K562 (cell line): ENCODE measurements around the gene ACYP2. TPM values are rescaled to one million over a fixed set of nuclear protein-coding genes. Genes with fewer than 3 reads are reported as not detected.

Experiments
- BRD4 ChIP-seq: fragments of 200-600 bp; sonication (generic); IDR thresholded peaks from 2 replicates; pipeline ENCODE4 v1.6.1; 2017; ENCODE audit warnings: inconsistent platforms
- CREB1 ChIP-seq, 2 experiments: sonication (generic) in 1 of 2; formaldehyde crosslinking in 1 of 2; IDR thresholded peaks; 2 replicates each; pipeline versions ENCODE4 v1.6.1 to v1.8.0; 2012 to 2022; ENCODE audit warnings: inconsistent platforms in 1 of 2, mild to moderate bottlenecking in 1 of 2, missing genetic modification reagents in 1 of 2, moderate library complexity in 1 of 2
- ETV1 ChIP-seq: fragments of 450-650 bp; conservative IDR thresholded peaks from 2 replicates; pipeline ENCODE4 v1.6.1; 2016; ENCODE audit warnings: missing genetic modification characterization, control low read depth, low read depth, missing compliant biosample characterization
- FOXJ3 ChIP-seq: sonication (generic); formaldehyde crosslinking; IDR thresholded peaks from 2 replicates; pipeline ENCODE4 v1.4.0; 2020; ENCODE audit warnings: mild to moderate bottlenecking, missing genetic modification reagents
- HEY1 ChIP-seq: fragments of 250-450 bp; sonication (Bioruptor Pico); IDR thresholded peaks from 2 replicates; pipeline ENCODE4 v1.5.0; 2020; ENCODE audit warnings: mild to moderate bottlenecking, moderate library complexity, borderline replicate concordance
- IRF2 ChIP-seq: sonication (generic); formaldehyde crosslinking; IDR thresholded peaks from 2 replicates; pipeline ENCODE4 v1.8.1; 2022; ENCODE audit warnings: mild to moderate bottlenecking, missing genetic modification reagents
- MEF2D ChIP-seq: conservative IDR thresholded peaks from 2 replicates; pipeline ENCODE4 v1.6.1; 2016; ENCODE audit warnings: low read depth, missing genetic modification characterization, missing compliant biosample characterization
- NR2F6 ChIP-seq: fragments of 450-650 bp; formaldehyde crosslinking; IDR thresholded peaks from 2 replicates; pipeline ENCODE4 v1.4.0; 2020; ENCODE audit warnings: mild to moderate bottlenecking
- NR3C1 ChIP-seq: sonication (generic); formaldehyde crosslinking; IDR thresholded peaks from 2 replicates; pipeline ENCODE4 v1.8.1; 2022; ENCODE audit warnings: missing genetic modification reagents
- SUPT5H ChIP-seq: fragments of 450-650 bp; IDR thresholded peaks from 2 replicates; pipeline ENCODE4 v1.6.1; 2016
- TGIF2 ChIP-seq: sonication (generic); formaldehyde crosslinking; IDR thresholded peaks from 2 replicates; pipeline ENCODE4 v1.8.1; 2022; ENCODE audit warnings: mild to moderate bottlenecking, missing genetic modification reagents, moderate library complexity
- TRIM24 ChIP-seq, 2 experiments: fragments of 450-650 bp; IDR thresholded peaks; 2 replicates each; pipeline ENCODE4 v1.6.1; 2016
- TSC22D4 ChIP-seq: fragments of 450-650 bp; IDR thresholded peaks from 2 replicates; pipeline ENCODE4 v1.6.1; 2016; ENCODE audit warnings: missing genetic modification characterization, missing biosample characterization, control low read depth
- ZC3H8 ChIP-seq: fragments of 450-650 bp; IDR thresholded peaks from 2 replicates; pipeline ENCODE4 v1.6.1; 2017
- ZNF583 ChIP-seq: fragments of 250-450 bp; sonication (Bioruptor Pico); IDR thresholded peaks from 2 replicates; pipeline ENCODE4 v1.4.0; 2020
- ZNF764 ChIP-seq: fragments of 250-450 bp; sonication (Bioruptor Pico); IDR thresholded peaks from 2 replicates; pipeline ENCODE4 v1.4.0; 2020; ENCODE audit warnings: low read depth, mild to moderate bottlenecking, moderate library complexity
- polyA plus RNA-seq, 8 experiments: library from polyadenylated mRNA; depleted of rRNA in 4 of 8; stranded (reverse) in 5 of 8; unstranded in 3 of 8; fragments of >200 nt; fragmentation: Nextera tagmentation in 2 of 8; fragmentation: Illumina TruSeq in 1 of 8; extraction: Ambion mirVana in 2 of 8; extraction: Trizol in 1 of 8; gene quantifications; 2 replicates each; pipeline versions ENCODE4 v1.2.1 to v1.2.3, GENCODE V29; 2011 to 2014; ENCODE audit warnings: inconsistent platforms in 1 of 8, missing spikeins in 1 of 8
- total RNA-seq, 7 experiments: library from RNA; depleted of rRNA in 6 of 7; stranded (reverse); fragments of >200 nt in 6 of 7; fragmentation: Illumina TruSeq in 2 of 7; extraction: Trizol in 2 of 7; gene quantifications; 2 replicates each; pipeline versions ENCODE4 v1.2.1 to v1.2.3, GENCODE V29; 2011 to 2021; ENCODE audit warnings: low replicate concordance in 1 of 7
- TF ChIP-seq, protein P1 (sequence below), 3 experiments: fragments of 200-800 bp in 1 of 3; sonication (Bioruptor generic) in 1 of 3; sonication (generic) in 1 of 3; formaldehyde crosslinking in 1 of 3; IDR thresholded peaks; 2 replicates each; pipeline versions ENCODE4 v1.6.1 to v1.8.0; 2016 to 2022; ENCODE audit warnings: mild to moderate bottlenecking in 2 of 3, missing compliant biosample characterization in 2 of 3, missing genetic modification characterization in 2 of 3, missing genetic modification reagents in 1 of 3
- TF ChIP-seq, protein P2 (sequence below): sonication (generic); formaldehyde crosslinking; IDR thresholded peaks from 2 replicates; pipeline ENCODE4 v1.8.1; 2023; ENCODE audit warnings: mild to moderate bottlenecking, missing genetic modification reagents
- TF ChIP-seq, protein P3 (sequence below): fragments of 150-350 bp; conservative IDR thresholded peaks from 2 replicates; pipeline ENCODE4 v1.6.1; 2014; ENCODE audit warnings: low read length
- TF ChIP-seq, protein P4 (sequence below): fragments of 450-650 bp; IDR thresholded peaks from 2 replicates; pipeline ENCODE4 v1.6.1; 2016; ENCODE audit warnings: antibody characterized with exemption
- TF ChIP-seq, protein P5 (sequence below): sonication (generic); formaldehyde crosslinking; IDR thresholded peaks from 2 replicates; pipeline ENCODE4 v1.8.0; 2022; ENCODE audit warnings: mild to moderate bottlenecking, missing genetic modification reagents

ACYP2 gene
- total and polyA plus RNA-seq, 9 of the 15 experiments (the other 6 are each of a cell fraction or from before 2014, with no cell fraction given): 1.0 to 4.1 (median 2.0) TPM

DNA sequence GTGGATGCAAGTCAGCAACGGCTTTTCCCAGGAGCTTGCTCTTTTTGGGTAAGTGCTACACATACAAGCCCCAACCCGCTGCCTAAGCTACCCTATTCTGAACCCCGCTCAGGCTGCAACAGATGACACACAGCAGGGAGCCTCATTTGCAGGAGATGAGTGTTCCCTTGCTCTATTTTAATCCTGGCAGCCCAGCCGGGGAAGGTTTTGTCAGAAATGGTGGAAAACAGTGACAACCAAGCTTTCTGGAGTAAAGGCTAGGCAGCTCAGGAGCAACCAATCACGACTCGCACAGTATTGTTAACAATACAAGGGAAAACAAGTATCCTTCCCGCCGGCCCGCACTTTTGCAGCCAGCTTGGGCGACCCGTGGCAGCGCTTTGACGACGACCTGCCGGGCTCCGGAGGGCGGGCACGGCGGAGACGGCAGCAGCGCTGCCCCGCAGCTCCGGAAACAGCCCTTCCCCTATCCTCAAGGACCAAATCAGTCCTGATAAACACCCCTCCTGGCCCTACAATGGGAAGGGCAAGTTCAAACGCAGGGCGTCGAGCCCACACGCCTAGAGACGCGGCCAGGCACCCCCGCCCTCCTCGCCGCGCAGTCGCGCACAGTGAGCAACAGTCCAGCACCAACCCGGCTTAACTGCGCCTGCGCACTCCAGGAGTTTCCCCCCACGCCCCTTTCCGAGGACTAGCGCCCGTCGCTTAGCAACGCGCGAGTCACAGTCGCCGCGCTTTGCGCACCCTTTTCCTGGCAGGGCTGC, 214.9 kb downstream of the ACYP2 start (continued):
- TF ChIP-seq, protein P1, sequence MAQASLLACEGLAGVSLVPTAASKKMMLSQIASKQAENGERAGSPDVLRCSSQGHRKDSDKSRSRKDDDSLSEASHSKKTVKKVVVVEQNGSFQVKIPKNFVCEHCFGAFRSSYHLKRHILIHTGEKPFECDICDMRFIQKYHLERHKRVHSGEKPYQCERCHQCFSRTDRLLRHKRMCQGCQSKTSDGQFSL (CRISPR knock-in tag; IDR thresholded peaks at IDR 0.05): peak; percentile 29; the same call in 1 of the 2 replicates
- TF ChIP-seq, protein P1 (tag; IDR thresholded peaks at IDR 0.05): no peak
- no peak for TF ChIP-seq BRD4
- TF ChIP-seq, protein P2, sequence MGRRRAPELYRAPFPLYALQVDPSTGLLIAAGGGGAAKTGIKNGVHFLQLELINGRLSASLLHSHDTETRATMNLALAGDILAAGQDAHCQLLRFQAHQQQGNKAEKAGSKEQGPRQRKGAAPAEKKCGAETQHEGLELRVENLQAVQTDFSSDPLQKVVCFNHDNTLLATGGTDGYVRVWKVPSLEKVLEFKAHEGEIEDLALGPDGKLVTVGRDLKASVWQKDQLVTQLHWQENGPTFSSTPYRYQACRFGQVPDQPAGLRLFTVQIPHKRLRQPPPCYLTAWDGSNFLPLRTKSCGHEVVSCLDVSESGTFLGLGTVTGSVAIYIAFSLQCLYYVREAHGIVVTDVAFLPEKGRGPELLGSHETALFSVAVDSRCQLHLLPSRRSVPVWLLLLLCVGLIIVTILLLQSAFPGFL (CRISPR knock-in tag): no peak
- no peak for TF ChIP-seq TRIM24 (IDR thresholded peaks at IDR 0.05)
- TF ChIP-seq ZNF583 (CRISPR knock-in tag): no peak
- TF ChIP-seq TSC22D4: no peak
- peak; percentile 22; the same call in 1 of the 2 replicates for TF ChIP-seq ETV1 (tag)
- TF ChIP-seq, protein P3, sequence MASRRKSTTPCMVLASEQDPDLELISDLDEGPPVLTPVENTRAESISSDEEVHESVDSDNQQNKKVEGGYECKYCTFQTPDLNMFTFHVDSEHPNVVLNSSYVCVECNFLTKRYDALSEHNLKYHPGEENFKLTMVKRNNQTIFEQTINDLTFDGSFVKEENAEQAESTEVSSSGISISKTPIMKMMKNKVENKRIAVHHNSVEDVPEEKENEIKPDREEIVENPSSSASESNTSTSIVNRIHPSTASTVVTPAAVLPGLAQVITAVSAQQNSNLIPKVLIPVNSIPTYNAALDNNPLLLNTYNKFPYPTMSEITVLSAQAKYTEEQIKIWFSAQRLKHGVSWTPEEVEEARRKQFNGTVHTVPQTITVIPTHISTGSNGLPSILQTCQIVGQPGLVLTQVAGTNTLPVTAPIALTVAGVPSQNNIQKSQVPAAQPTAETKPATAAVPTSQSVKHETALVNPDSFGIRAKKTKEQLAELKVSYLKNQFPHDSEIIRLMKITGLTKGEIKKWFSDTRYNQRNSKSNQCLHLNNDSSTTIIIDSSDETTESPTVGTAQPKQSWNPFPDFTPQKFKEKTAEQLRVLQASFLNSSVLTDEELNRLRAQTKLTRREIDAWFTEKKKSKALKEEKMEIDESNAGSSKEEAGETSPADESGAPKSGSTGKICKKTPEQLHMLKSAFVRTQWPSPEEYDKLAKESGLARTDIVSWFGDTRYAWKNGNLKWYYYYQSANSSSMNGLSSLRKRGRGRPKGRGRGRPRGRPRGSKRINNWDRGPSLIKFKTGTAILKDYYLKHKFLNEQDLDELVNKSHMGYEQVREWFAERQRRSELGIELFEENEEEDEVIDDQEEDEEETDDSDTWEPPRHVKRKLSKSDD: no peak
- TF ChIP-seq NR2F6: no peak
- TF ChIP-seq HEY1 (CRISPR knock-in tag): no peak
- peak; percentile 68 for TF ChIP-seq SUPT5H
- no peak for TF ChIP-seq MEF2D (tag)
- TF ChIP-seq TGIF2 (CRISPR knock-in tag): no peak
- TF ChIP-seq, protein P4, sequence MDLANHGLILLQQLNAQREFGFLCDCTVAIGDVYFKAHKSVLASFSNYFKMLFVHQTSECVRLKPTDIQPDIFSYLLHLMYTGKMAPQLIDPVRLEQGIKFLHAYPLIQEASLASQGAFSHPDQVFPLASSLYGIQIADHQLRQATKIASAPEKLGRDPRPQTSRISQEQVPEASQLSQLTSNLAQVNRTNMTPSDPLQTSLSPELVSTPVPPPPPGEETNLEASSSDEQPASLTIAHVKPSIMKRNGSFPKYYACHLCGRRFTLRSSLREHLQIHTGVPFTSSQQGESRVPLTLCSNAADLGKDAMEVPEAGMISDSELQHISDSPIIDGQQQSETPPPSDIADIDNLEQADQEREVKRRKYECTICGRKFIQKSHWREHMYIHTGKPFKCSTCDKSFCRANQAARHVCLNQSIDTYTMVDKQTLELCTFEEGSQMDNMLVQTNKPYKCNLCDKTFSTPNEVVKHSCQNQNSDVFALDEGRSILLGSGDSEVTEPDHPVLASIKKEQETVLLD: peak; percentile 81; the same call in 1 of the 2 replicates
- no peak for TF ChIP-seq ZC3H8
- TF ChIP-seq ZNF764 (CRISPR knock-in tag): no peak
- TF ChIP-seq, protein P5, sequence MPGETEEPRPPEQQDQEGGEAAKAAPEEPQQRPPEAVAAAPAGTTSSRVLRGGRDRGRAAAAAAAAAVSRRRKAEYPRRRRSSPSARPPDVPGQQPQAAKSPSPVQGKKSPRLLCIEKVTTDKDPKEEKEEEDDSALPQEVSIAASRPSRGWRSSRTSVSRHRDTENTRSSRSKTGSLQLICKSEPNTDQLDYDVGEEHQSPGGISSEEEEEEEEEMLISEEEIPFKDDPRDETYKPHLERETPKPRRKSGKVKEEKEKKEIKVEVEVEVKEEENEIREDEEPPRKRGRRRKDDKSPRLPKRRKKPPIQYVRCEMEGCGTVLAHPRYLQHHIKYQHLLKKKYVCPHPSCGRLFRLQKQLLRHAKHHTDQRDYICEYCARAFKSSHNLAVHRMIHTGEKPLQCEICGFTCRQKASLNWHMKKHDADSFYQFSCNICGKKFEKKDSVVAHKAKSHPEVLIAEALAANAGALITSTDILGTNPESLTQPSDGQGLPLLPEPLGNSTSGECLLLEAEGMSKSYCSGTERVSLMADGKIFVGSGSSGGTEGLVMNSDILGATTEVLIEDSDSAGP (CRISPR knock-in tag): 0 out of 2 replicates have a peak, but pooled peaks have one; percentile 25
- TF ChIP-seq NR3C1: no peak
- TF ChIP-seq IRF2 (CRISPR knock-in tag): no peak
- no peak for TF ChIP-seq FOXJ3 (CRISPR knock-in tag)
- TF ChIP-seq CREB1 (IDR thresholded peaks at IDR 0.05): peak; percentile 53; the same call in 1 of the 2 replicates
- TF ChIP-seq CREB1 (CRISPR knock-in tag; IDR thresholded peaks at IDR 0.05): no peak
